ENCODE results near the gene PRKAG2. TPM values are rescaled to one million over a fixed set of nuclear protein-coding genes. Genes with fewer than 3 reads are reported as not detected.

The PRKAG2 gene
- total RNA-seq, 1 donor from 2014 or later: 20.6 TPM

- Mint-ChIP-seq H3K27ac (no peak overlapping the region), H3K27me3 (peaks cover 27% of the 10 kb centered on the region), H3K4me3 (ENCODE audit: low read depth) (no peak overlapping the region), H3K9me3 (ENCODE audit: low read depth) (peaks cover 8% of the 10 kb centered on the region), H3K36me3 (ENCODE audit: insufficient read depth) (peaks cover 3% of the 10 kb centered on the region), H3K4me1 (ENCODE audit: low read depth) (peaks cover 4% of the 10 kb centered on the region)
- no peak for DNase-seq (ENCODE audit: low spot score, unreplicated experiment)
- TF ChIP-seq, protein P1, sequence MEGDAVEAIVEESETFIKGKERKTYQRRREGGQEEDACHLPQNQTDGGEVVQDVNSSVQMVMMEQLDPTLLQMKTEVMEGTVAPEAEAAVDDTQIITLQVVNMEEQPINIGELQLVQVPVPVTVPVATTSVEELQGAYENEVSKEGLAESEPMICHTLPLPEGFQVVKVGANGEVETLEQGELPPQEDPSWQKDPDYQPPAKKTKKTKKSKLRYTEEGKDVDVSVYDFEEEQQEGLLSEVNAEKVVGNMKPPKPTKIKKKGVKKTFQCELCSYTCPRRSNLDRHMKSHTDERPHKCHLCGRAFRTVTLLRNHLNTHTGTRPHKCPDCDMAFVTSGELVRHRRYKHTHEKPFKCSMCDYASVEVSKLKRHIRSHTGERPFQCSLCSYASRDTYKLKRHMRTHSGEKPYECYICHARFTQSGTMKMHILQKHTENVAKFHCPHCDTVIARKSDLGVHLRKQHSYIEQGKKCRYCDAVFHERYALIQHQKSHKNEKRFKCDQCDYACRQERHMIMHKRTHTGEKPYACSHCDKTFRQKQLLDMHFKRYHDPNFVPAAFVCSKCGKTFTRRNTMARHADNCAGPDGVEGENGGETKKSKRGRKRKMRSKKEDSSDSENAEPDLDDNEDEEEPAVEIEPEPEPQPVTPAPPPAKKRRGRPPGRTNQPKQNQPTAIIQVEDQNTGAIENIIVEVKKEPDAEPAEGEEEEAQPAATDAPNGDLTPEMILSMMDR (IDR thresholded peaks at IDR 0.05; ENCODE audit: unreplicated experiment): no peak
Observed at GRCh38 chr7:151777495-151777880, 99.4 kb downstream of the PRKAG2 start.

DNA sequence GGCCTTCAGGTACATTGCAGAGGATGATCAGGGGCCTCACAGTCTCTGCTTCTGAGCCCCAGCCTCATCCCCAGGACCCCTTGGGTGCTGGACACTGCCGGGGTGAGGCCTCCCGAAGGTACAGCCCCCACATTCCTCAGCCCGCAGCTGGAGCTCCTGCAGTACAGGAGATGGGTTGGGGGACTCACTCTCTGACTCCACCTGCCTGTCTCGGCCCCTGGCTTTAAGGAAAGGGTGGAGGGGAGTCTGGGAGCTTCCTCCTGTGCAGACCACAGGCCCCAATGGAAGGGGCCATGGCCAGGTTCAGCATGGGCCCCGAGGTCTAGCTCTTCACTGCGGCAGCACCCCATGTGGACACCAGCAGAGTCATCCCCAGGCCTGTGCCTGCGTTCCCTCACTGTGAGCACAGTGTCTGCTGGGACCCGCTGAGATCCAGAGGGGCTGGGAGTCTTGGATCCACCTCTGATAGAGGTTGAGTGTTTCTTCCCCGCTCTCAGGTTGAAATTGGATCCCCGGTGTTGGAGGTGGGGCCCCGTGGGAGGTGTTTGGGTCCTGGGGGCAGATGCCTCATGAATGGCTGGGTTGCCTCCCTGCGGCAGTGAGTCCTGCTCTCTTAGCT is 99.9 kb downstream of the PRKAG2 start:
- Mint-ChIP-seq H3K27me3 (peaks cover 31% of the 10 kb centered on the region), H3K4me3 (ENCODE audit: low read depth) (no peak overlapping the region), H3K27ac (no peak overlapping the region), H3K9me3 (ENCODE audit: low read depth) (peaks cover 8% of the 10 kb centered on the region), H3K4me1 (ENCODE audit: low read depth) (peaks cover 4% of the 10 kb centered on the region), H3K36me3 (ENCODE audit: insufficient read depth) (peaks cover 3% of the 10 kb centered on the region)
- no peak for DNase-seq (ENCODE audit: low spot score, unreplicated experiment)
- TF ChIP-seq, protein P1 (IDR thresholded peaks at IDR 0.05; ENCODE audit: unreplicated experiment): no peak

DNA sequence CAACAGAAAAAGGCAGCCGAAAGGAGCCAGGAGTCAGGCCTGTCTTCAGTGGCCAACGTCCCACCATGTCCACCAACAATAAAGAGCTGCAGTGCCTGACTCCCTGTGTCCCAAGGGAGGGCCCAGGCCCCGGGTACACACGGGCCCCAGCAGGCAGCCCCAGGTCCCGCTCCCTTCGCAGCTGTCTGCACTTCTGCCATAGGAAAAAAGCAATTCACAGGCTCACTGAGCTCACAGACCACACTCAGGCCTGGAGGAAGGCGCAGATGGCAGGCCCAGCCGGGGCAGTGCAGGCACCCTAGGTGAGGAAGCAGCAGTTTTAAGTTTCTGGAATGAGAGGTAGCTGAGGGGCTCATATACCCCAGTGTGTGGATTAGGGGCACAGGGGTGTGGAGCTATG is 100.5 kb downstream of the PRKAG2 start:
- peaks cover 35% of the 10 kb centered on the region for H3K27me3 Mint-ChIP-seq
- no peak overlapping the region for H3K27ac Mint-ChIP-seq
- TF ChIP-seq, protein P1 (IDR thresholded peaks at IDR 0.05; ENCODE audit: unreplicated experiment): no peak
- peaks cover 4% of the 10 kb centered on the region for H3K4me1 Mint-ChIP-seq (ENCODE audit: low read depth)
- no peak overlapping the region for H3K4me3 Mint-ChIP-seq (ENCODE audit: low read depth)
- DNase-seq (ENCODE audit: low spot score, unreplicated experiment): no peak
- H3K9me3 Mint-ChIP-seq (ENCODE audit: low read depth): peaks cover 8% of the 10 kb centered on the region
- H3K36me3 Mint-ChIP-seq (ENCODE audit: insufficient read depth): peaks cover 3% of the 10 kb centered on the region

- no peak for DNase-seq (ENCODE audit: low spot score, unreplicated experiment)
- no peak overlapping the region for H3K27ac Mint-ChIP-seq
- peaks cover 8% of the 10 kb centered on the region for H3K9me3 Mint-ChIP-seq (ENCODE audit: low read depth)
- peaks cover 4% of the 10 kb centered on the region for H3K4me1 Mint-ChIP-seq (ENCODE audit: low read depth)
- H3K4me3 Mint-ChIP-seq (ENCODE audit: low read depth): no peak overlapping the region
- H3K27me3 Mint-ChIP-seq: peaks cover 33% of the 10 kb centered on the region
- TF ChIP-seq, protein P1 (IDR thresholded peaks at IDR 0.05; ENCODE audit: unreplicated experiment): no peak
- peaks cover 3% of the 10 kb centered on the region for H3K36me3 Mint-ChIP-seq (ENCODE audit: insufficient read depth)
Observed at GRCh38 chr7:151775547-151776443, 101.1 kb downstream of the PRKAG2 start.

DNA sequence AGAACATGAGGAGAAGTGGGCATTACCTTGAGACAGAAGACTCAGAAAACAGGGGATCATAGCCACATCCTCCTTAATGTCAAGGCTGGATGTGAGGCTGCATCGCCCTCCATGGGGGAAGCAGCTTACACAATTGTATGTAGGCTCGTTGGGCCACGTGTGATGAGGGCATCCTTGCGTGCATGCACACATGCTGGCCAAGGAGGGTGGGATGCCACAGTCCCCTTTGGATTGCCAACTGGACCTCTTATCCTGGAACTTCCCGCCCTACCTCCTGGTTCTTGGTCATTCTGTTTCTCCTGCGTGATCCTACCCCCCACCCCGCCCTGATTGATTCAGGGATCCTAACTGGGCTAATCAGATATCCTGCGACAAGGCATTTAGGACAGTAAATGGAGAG is 102.0 kb downstream of the PRKAG2 start:
- peaks cover 2% of the 10 kb centered on the region for H3K4me1 Mint-ChIP-seq (ENCODE audit: low read depth)
- H3K4me3 Mint-ChIP-seq (ENCODE audit: low read depth): no peak overlapping the region
- H3K36me3 Mint-ChIP-seq (ENCODE audit: insufficient read depth): peaks cover 3% of the 10 kb centered on the region
- DNase-seq (ENCODE audit: low spot score, unreplicated experiment): no peak
- H3K27ac Mint-ChIP-seq: no peak overlapping the region
- peaks cover 8% of the 10 kb centered on the region for H3K9me3 Mint-ChIP-seq (ENCODE audit: low read depth)
- H3K27me3 Mint-ChIP-seq: peaks cover 26% of the 10 kb centered on the region
- TF ChIP-seq, protein P1 (IDR thresholded peaks at IDR 0.05; ENCODE audit: unreplicated experiment): no peak
